ENCODE results near the gene AAGAB.
"Not testable (repeated sequence)": the region's sequence is repeated elsewhere in the genome, so short reads cannot be mapped to it uniquely, and the experiment has no call there.

The AAGAB gene

DNA sequence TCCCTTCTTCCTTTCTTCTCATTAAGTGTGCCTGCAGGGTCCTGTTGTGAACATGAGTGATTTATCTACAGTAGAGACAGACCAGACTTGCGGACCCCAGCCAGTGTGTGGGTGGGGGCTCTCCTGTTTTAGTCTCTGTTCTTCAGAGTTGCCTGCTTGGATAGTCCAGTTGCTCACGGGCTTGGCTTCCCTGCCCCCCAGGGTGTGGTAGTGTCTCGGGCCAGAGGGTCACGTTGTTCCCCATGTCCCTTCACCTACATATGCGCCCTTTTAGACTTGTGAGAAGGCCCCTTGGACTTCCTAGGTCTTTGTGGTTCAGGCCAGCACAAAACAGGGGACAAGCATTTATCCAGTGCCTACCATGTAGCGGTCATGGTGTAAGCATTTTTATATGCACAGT is 85.8 kb downstream of the AAGAB start:
- no peak for DNase-seq

GRCh38 chr15:67167091-67167490 is 87.4 kb downstream of the AAGAB start:
- DNase-seq: no peak

DNA sequence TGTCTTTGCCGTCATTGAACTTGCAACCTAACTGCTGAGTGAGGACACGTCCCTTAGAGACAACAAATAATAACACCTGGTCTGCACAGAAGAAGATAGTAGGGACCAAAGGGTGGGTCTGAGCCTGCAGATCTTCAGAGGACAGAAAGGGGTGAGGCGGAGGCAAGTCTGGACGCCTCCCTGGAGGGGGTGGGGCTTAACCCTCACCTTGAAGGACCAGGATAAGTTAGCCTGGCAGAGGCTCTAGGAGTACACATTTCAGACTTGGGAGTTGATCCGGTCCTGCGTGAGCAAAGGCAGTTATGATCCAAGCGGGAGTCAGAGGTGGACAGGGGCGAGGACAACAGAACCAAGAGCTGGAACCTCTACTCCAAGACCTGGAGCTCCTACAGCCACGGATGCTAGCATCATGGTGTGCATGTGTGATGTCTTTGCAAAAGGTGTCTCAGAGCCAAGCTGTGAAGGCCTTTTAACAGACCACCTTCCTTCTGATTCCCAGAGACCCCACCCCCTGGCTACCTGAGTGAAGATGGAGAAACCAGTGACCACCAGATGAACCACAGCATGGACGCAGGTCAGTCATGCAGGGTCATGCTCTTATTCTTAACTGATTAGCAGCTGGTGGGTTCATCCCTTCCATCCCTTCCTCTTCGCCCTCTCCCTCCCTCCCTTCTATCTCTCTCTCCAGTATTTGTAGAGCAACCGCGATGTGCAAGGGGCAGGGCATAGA is 88.0 kb downstream of the AAGAB start:
- no peak for DNase-seq

GRCh38 chr15:67165254-67166253 is 88.9 kb downstream of the AAGAB start:
- no peak for DNase-seq

DNA sequence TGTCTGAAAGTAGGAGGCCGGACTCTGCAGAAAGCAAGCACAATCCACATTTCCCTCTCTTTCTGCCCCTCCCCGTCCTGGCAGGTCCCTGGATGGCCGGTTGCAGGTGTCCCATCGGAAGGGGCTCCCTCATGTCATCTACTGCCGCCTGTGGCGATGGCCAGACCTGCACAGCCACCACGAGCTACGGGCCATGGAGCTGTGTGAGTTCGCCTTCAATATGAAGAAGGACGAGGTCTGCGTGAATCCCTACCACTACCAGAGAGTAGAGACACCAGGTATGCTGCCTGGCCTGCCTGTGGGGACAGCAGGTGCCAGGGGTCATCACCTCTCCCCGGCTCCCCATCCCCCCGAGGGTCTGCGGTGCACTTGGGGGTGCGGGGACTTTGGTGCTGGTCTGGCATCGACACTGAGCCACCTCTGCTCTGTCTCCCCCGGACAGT is 89.6 kb downstream of the AAGAB start:
- no peak for DNase-seq

DNA sequence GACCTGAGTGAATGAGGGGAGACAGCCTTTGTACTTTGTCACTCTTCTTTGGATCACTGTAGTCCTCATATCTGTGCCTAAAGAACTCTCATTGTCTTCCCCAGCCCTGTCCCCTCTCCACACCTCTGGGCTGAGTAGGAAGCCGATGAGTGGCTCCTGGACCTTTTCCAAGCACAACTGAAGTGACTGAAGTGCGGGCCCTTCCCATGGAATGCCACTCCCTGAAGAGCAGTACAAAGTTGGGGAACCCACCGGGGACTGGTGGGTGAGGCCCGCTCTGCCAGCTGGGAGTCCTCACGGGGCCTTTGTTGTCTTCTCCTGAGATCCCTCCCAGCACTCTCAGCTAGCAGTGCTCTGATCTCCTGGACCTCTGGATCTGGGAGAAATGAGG is 90.1 kb downstream of the AAGAB start:
- no peak for DNase-seq

DNA sequence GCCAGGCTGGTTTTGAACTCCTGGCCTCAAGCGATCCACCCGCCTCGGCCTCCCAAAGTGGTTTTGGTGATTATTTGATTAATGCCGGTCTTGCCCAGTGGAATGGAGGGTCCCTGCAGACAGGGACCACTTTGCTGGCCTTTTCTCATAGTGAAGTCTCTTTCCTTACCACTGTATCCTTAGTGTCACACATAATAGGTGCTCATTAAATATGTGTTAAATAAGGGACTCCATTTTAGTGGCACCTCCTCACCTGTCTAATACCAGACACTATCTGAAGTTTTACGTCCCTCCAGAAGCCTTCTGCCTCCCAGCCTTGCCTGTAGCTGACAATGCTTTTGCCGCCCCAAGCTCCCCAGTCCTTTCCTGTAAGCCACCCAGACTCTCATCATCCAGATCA is 91.3 kb downstream of the AAGAB start:
- no peak for DNase-seq

GRCh38 chr15:67161881-67162280 is 92.6 kb downstream of the AAGAB start:
- no peak for DNase-seq

GRCh38 chr15:67161412-67161811 is 93.0 kb downstream of the AAGAB start:
- no peak for DNase-seq

DNA sequence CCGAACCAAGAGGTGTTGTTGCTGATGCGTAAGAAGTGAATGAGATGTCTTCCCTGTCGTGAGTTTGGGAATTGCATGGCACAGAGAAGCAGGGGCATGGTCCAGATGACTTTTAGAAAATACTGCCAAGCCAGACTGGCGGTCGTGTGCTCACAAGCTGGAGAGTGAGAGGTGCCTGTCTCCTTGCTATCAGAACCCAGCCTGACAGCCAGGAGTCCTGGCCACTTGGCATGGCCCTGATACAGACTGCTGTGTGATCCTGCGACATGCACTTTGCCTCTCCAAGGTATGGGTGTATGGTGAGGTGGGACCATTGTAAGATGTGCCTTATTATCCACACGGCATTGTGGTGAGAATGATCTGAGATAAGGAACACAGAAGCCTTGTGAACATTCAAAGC is 96.1 kb downstream of the AAGAB start:
- DNase-seq: no peak

GRCh38 chr15:67157521-67158252 is 96.8 kb downstream of the AAGAB start:
- no peak for DNase-seq

- DNase-seq: no peak
Measured at GRCh38 chr15:67156834-67157233, 97.6 kb downstream of the AAGAB start.

DNA sequence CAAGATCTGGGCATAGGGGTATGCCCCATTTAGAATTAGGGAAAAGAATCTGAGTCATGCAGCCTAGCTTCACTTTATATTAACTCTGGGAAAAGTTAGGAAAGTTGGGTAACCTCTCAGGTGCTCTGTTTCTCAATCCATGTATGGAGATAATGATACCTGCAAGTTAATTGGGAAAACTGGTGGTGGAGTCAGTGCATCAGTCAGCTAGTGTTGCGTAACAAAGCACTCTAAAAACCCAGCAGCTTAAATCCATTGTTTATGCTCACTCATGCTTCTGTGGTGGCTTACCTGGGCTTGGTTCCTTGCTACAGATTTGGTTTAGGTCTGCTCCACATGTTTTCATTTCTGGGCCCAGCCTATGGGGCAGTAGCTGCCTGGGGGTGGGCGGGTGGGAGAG is 98.0 kb downstream of the AAGAB start:
- no peak for DNase-seq

GRCh38 chr15:67154249-67154648 is 100.2 kb downstream of the AAGAB start:
- DNase-seq: no peak

- not testable (repeated sequence) for DNase-seq
Measured at GRCh38 chr15:67153044-67153443, 101.4 kb downstream of the AAGAB start.

DNA sequence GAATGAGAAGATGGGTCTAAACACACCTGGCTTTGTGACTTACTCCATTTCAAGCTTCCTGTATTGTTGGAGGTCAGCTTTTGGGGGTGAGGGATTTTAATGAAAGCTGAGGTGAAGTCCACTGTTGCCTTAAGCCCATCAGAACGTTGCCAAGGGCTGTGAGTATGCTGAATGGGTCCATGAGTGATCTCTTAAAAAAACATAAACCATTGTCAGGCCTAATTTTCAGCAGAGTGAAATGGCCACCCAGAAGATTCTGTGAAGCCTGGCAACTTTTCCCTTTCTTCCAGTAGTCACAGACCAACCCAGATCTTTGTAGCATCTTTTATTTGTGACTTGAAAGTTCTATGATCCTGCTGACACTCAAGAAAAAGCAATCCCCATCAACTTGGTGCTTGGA is 102.0 kb downstream of the AAGAB start:
- DNase-seq: no peak
